Measurements from ENCODE around the gene CNDP2. TPM values are rescaled to one million over a fixed set of nuclear protein-coding genes. Genes with fewer than 3 reads are reported as not detected.
"Not testable (repeated sequence)": the region's sequence is repeated elsewhere in the genome, so short reads cannot be mapped to it uniquely, and the experiment has no call there.

CNDP2 gene
- total RNA-seq, 2 experiments from 2014 or later: 145 to 163 TPM

DNA sequence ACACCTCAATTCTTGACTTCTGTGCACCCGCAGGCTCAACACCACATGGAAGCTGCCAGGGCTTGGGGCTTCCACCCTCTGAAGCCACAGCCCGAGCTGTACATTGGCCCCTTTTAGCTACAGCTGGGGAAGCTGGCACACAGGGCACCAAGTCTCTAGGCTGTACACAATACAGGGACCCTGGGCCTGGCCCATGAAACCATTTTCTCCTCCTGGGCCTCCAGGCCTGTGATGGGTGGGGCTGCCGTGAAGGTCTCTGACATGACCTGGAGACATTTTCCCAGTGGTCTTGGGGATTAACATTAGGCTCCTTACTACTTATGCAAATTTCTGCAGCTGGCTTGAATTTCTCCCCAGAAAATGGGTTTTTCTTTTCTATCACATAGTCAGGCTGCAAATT is 69.8 kb downstream of the CNDP2 start:
- POLR2A ChIA-PET; H3K4me3 Mint-ChIP-seq; H3K36me3 Mint-ChIP-seq (ENCODE audit: low read depth); H3K4me1 Mint-ChIP-seq; DNase-seq; H3K27ac Mint-ChIP-seq; CTCF ChIA-PET: not testable (repeated sequence)
- Mint-ChIP-seq H3K27me3 (peaks cover 13% of the 10 kb centered on the region), H3K9me3 (peaks cover 12% of the 10 kb centered on the region)

DNA sequence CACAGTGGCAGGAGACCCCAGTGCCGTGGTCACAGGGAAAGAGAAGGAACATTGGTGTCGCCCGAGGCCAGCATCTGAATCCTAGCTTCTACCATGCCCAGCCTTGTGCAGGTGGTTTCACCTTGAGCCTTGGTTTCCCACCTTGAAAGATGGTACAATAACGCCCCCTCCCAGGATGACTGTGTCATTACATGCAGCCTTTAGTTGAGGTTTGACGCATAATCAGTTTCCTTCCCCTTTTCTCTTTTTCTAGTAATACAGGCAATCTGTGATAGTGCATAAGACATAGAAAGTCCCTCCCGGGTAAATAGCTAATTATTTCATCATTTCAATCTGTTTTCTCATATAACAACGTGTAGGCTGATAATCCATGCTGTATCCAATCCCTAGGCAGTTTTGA is 71.7 kb downstream of the CNDP2 start:
- peaks cover 12% of the 10 kb centered on the region for H3K27me3 Mint-ChIP-seq
- H3K27ac Mint-ChIP-seq: no peak overlapping the region
- CTCF ChIA-PET: no interaction called here
- peaks cover 12% of the 10 kb centered on the region for H3K9me3 Mint-ChIP-seq
- no peak overlapping the region for H3K4me3 Mint-ChIP-seq
- no peaks in the 10 kb centered on the region for H3K36me3 Mint-ChIP-seq (ENCODE audit: low read depth)
- POLR2A ChIA-PET: no interaction called here
- DNase-seq: no peak
- no peaks in the 10 kb centered on the region for H3K4me1 Mint-ChIP-seq

DNA sequence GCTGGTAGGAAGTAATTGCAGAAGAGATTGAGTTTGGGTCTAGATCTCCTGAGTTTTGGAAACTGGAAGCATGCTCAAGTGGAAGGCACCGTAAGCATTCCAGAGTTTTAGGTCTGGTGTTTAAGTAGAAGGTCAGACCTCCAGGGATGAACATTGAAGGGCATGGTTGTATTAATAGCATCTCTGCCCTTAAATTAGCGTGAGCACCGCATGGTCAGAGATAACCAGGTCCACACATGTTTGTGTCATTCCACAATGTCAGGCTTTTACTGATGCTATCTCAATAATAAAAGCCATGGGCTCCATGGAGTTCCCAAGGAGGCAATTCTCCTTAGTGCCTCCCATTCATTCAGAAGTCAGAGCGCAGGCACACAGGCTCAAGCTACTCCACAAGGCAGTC is 73.2 kb downstream of the CNDP2 start:
- Mint-ChIP-seq H3K4me1 (no peaks in the 10 kb centered on the region), H3K9me3 (peaks cover 12% of the 10 kb centered on the region), H3K27ac (no peak overlapping the region), H3K4me3 (no peak overlapping the region), H3K27me3 (peaks cover 12% of the 10 kb centered on the region), H3K36me3 (ENCODE audit: low read depth) (no peaks in the 10 kb centered on the region)
- no peak for DNase-seq
- POLR2A ChIA-PET: no interaction called here
- CTCF ChIA-PET: interaction anchor here (0.7 kb wide), 1 partner anchor 12 kb away, joined by 3 read pairs; no protein-coding TSS in a partner anchor

DNA sequence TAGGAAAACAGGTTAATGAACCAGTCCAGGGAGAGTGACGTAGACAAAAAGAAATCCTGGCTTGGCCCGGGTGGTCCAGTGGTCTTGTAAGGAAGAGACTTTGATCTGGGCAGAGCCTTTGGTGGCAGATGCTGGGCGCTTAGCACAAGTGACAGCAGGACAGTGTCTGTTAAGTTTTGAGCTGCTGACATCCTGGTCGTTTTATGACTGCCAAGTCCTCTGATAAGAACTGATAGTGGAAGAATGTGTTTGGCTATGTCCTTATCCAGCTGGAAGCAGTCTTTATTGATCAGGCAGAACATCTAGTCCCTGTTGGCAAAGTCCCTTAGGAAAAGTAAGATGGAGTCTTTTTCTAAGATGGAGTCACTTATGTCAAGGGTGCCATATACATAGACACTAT is 74.1 kb downstream of the CNDP2 start:
- POLR2A ChIA-PET: no interaction called here
- H3K27me3 Mint-ChIP-seq: peaks cover 9% of the 10 kb centered on the region
- CTCF ChIA-PET: interaction anchor here (0.7 kb wide), 1 partner anchor 13 kb away, joined by 3 read pairs; no protein-coding TSS in a partner anchor

DNA sequence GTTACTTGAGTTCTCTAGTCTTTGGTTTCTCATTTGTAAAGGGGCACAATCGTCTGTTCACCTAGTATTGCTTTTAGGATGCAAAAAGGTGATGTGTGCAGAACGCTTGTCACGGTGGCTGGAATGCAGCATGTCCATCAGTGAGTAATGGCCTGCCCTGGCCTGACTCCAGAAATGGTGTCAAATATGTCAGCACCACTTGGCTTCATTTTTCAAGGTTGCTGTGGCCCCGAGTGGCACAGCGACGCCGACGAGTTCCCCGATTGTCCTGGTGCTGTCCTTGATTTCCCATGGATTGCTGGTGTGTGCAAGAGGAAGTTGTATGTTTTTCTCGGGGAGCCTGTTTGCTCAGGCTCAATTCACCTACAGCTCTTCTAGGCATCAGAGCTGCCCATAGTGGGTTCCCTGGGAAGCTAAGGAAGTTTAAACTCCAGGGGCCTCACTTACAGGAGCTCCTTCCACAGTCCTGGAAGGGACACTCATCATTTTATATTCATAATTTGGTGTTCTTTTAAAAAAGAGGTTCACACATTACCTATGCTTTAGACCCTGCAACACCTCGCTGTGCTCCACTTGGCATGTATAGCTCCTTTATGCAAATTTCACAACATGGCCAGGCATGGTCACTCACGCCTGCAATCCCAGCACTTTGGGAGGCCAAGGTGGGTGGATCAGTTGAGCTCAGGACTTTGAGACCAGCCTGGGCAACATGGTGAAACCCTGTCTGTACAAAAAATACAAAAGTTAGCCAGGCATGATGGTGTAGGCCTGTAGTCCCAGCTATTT is 75.9 kb downstream of the CNDP2 start:
- ChIA-PET CTCF (interaction anchor here (0.9 to 1.0 kb wide), 2 partner anchors 22 to 122 kb away, joined by 3 read pairs; no protein-coding TSS in a partner anchor), POLR2A (no interaction called here)
- Mint-ChIP-seq H3K4me1 (no peaks in the 10 kb centered on the region), H3K27ac (no peak overlapping the region), H3K9me3 (peaks cover 5% of the 10 kb centered on the region), H3K36me3 (ENCODE audit: low read depth) (no peaks in the 10 kb centered on the region), H3K27me3 (peaks cover 10% of the 10 kb centered on the region), H3K4me3 (no peak overlapping the region)
- DNase-seq: no peak

More for the DNA sequence above, 74.1 kb downstream of the CNDP2 start:
- H3K4me1 Mint-ChIP-seq: no peaks in the 10 kb centered on the region
- H3K9me3 Mint-ChIP-seq: peaks cover 12% of the 10 kb centered on the region
- H3K27ac Mint-ChIP-seq: no peak overlapping the region
- H3K36me3 Mint-ChIP-seq (ENCODE audit: low read depth): no peaks in the 10 kb centered on the region
- H3K4me3 Mint-ChIP-seq: no peak overlapping the region
- no peak for DNase-seq

DNA sequence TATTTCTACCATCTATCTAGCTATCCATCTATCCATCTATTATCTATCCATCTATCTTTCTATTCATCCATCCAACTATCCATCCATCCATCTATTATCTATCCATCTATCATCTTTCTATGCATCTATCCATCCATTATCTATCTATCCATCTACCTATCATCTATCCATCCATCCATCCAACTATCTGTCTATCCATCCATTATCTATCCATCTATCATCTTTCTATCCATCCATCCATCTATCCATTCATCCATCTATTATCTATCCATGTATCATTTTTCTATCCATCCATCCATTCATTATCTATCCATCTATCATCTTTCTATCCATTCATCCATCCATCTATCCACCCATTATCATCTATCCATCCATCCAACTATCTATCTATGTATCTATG is 76.9 kb downstream of the CNDP2 start:
- ChIA-PET POLR2A (no interaction called here), CTCF (interaction anchor here (0.9 to 1.1 kb wide), 2 partner anchors 10 to 123 kb away, joined by 3 to 4 read pairs; no protein-coding TSS in a partner anchor)
- no peak for DNase-seq
- no peak overlapping the region for H3K4me3 Mint-ChIP-seq
- H3K36me3 Mint-ChIP-seq (ENCODE audit: low read depth): no peaks in the 10 kb centered on the region
- no peaks in the 10 kb centered on the region for H3K4me1 Mint-ChIP-seq
- no peak overlapping the region for H3K27ac Mint-ChIP-seq
- H3K9me3 Mint-ChIP-seq: no peaks in the 10 kb centered on the region
- H3K27me3 Mint-ChIP-seq: peaks cover 13% of the 10 kb centered on the region

Other genes starting within 250 kb of the CNDP2 start
- gene CYB5A, start 204.4 kb upstream of the CNDP2 start, total RNA-seq: 10 to 100 TPM; 30.6 to 32.3 TPM
- gene C18orf63, start 180.5 kb upstream of the CNDP2 start, total RNA-seq: not detected
- not detected for gene DIPK1C, start 39.1 kb upstream of the CNDP2 start, total RNA-seq
- gene CNDP1, start 38.1 kb downstream of the CNDP2 start, total RNA-seq: not detected
- 10 to 100 TPM; 19.3 TPM for gene ZNF407, start 101.5 kb downstream of the CNDP2 start, total RNA-seq